GM19351 (cell line): ENCODE measurements around the gene SRGAP3.

ENCODE experiments used
- ATAC-seq: cut with Tn5 transposase; IDR thresholded peaks from one replicate; pipeline ENCODE4 v1.9.1; 2021; ENCODE audit warnings: mild to moderate bottlenecking, moderate library complexity; ENCODE audit not compliant: unreplicated experiment

SRGAP3 gene

DNA sequence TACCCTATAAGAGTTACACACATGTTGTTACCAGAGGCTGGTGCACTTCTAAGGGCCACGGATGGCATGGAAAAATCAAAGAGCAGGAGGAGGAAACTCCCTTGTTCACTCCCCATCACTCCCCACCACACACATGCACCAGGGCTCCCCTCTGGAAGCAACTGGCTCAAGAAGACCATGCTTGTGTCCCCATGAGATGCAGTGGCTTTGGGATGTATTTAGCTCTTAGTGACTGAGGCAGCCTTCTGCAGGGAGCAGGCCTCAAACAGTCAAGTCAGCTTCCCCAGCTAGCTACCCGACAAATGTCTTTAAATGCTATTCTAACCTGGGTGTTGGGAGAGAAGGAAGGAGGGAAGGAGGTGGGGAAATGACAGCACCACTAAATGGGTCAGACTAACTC is 253.2 kb downstream of the SRGAP3 start:
- no peak for ATAC-seq

GRCh38 chr3:8994226-8994625 is 255.2 kb downstream of the SRGAP3 start:
- no peak for ATAC-seq

DNA sequence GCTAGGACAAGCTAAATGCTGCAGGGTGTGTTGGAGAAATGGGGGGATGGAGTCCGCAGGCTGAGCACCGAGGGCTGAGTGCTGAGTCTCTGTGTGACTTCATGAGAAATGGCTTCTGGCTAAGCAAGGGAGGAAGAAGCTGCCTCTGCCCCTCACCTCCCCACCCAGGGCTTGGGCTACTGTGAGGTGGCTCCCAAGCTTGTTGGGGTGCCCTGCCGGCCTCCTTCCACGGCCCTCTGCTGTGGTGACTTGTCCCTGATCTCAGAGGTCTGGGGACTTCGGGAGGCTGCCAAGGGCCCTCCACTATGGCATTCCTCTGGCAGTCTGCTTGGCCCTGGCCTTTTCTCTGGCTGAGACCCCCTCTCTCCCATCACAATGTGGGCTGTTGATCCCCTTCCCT is 256.1 kb downstream of the SRGAP3 start:
- no peak for ATAC-seq

GRCh38 chr3:8992854-8993253 is 256.6 kb downstream of the SRGAP3 start:
- no peak for ATAC-seq

DNA sequence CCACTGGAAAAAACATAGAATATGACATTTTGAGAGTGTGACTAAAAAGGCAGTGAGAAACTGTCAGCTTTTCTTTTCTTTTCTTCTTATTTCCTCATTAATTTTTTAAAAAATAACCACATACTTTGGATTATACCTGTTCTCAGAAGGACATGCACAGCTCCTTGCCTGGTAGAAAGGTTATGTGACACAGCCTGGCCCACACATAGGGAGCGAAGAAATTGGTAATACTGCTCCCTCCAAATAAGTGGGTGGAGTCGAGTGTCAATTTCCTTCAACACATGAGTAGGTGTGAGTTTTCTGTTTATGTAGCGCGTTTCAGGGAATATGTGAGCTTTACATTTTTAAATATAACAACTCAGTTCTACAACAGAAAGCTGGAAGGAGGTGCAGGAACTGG is 257.2 kb downstream of the SRGAP3 start:
- ATAC-seq, result no peak

DNA sequence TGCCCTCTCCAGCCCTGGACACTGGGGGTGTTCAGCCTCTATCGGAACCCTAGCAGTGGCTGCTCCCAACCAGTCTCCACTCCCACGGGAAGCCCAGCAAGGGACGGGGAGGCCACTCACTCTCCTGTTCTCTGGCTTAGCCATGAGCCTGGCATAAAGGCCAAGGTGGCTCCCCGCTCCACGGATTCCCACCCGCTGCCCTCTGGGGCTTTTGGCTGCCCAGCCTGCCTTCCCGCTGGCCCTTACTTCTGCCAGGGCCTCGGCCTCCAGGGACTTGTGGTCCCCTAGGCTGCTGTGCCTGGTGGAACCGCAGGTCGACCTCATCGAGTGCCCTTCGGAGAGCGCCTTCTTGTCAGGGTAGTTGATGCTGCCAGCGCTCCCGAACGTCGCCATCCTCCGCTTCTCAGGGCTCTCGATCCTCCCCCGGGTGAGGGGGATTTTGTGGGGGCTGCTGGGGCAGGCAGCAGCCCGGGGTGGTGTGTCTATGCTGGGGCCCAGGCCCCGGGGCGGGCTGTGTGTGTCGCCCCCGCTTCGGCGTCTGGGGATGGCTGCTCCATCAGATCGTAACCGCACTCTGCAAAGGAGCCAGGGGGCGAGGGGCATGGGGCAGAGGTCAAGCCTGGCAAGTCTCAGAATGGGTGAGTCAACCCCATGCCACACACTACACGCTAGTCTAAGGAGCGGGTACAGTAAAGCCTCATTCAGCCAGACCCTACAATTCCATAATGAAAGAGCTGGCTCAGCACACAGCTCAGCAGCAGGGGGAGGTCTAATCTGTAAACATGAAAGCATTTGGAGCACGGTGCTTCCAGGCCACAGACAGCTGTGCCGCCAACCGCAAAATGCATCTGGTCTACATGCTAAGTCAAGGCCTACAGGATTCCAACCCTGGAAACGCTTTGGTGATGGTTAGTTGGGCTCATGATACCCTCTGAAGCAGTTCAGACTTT is 258.9 kb downstream of the SRGAP3 start:
- no peak for ATAC-seq

DNA sequence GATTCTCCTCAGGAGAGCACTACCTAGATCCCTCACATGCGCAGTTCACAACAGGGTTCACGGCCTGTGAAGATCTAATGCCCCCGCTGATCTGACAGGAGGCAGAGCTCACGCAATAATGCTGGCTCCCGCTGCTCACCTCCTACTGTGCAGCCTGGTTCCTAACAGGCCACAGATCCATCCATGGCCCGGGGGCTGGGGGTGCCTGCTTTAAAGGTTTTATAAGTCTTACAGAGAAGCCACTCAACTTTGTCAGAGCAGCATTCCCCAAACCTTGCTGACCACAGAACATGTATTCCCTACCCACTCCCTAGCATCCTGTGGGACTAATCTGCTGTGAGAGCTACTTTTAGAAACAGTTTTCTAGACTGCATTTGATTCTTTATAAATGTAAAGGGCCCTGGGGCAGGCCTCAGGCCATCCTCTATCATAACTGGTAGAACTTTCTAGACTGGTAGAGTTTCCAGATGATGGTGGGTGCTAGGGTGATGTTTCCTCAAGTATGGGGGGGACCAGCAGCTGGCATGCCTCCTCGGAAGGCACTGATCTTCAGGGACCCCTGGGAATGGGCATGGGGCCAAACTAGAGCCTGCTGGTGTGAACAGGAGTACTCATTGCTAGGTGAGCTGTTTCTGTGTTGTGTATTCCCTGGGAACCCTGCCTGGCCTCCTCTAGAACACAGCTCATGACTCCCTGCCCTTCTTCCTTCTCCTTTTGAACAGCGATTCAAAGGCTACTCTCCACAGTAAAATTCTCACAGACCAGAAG is 260.5 kb downstream of the SRGAP3 start:
- ATAC-seq, result no peak

- ATAC-seq, result no peak
Observed at GRCh38 chr3:8988384-8988655, 261.1 kb downstream of the SRGAP3 start.

- ATAC-seq, result peak; percentile 92
Observed at GRCh38 chr3:8987645-8988383, 261.6 kb downstream of the SRGAP3 start.

DNA sequence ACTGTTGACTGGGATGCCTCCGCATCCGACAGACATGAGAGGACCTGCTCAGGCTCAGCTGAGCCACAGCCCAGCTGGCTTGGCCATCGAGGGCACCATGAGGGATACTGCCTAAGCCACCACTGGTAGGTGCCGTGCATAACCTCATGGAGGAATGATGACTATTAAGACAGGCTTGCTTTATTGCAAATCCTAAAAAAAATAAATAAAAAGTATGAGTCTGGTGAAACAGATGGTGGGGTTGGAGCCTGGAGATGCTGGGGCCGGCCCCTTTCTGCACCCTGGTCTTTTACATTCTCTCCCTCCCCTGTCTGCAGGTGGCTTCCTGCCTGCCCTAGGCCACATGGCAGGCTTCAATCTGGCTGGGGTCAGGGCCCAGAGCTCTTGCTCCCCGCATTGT is 262.2 kb downstream of the SRGAP3 start:
- ATAC-seq, result no peak

GRCh38 chr3:8986741-8987140 is 262.7 kb downstream of the SRGAP3 start:
- no peak for ATAC-seq

- no peak for ATAC-seq
Observed at GRCh38 chr3:8985876-8986275, 263.6 kb downstream of the SRGAP3 start.

DNA sequence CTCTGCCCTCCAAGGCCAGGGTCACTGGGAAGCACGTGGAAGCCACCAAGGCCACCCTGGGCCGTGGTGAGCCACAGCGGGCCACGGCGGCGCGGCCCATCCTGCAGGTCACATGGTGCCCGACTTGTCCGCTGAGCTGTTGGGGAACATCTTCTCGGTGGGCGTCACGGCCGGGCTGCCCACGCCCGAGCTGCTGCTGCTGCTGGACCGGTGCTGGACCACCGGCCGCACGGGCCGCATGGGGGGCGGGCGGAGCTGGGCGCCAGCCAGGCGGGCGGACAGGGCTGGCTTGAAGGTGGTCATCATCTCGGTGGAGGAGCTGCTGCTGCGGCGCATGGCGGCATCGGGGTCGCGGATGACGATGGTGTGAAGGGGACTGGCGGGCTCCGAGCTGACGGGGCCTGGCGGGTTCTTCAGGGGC is 264.0 kb downstream of the SRGAP3 start:
- no peak for ATAC-seq

DNA sequence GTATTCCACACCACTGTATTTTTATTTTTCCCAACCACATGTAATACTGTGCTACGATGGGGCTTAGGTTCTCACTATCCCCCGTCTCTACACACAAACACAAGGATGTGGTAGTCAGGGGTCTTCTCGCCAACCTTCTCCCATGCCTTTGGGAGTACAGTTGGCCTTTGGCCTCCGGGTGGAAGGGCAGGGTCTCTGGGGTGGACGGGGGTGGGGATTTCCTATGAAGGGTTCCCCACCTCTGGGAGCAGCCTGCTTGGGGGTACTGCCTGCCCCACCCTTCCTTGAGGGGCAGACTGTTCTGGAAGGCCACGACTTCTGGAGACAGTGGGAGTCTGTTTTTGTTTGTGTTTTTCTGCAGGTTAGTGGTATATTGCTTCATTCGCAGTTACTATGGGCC is 264.9 kb downstream of the SRGAP3 start:
- no peak for ATAC-seq

DNA sequence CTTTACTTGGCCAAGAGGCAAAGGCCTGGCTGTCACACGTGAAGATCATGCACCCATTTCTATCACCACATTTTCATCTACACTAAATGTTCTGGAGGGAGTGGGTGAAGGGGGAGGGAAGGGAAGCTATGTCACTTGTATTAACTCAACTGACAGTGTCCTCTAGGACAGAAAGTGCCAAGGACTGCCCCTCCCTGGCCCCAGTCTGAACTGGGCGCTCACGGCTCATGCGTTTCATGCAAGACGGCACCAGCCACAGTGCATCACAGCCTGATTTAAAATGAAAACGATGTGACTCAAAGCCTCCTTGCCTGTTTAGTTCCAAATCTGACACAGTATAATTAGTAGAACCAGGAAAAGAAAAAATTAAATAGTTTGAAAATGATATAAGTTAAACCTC is 265.4 kb downstream of the SRGAP3 start:
- ATAC-seq, result no peak

DNA sequence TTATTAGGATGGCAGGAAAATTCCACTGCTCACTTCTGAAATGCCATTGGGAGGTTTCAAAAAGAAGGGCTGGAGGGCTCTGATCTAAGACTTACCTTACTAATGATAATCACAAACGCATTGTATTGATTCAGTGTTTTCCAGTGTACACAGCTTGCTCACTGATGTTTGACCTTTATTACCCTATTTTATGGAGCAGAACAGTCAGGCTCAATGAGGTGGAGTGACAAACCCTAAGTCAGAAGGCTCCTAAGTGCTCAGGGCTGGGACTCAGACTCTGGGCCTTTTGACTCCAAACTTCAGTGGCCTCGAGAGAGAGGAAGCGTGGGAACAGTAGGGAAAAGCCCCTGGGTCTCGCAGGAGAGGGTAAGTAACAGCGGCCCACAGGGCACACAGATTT is 265.9 kb downstream of the SRGAP3 start:
- no peak for ATAC-seq

DNA sequence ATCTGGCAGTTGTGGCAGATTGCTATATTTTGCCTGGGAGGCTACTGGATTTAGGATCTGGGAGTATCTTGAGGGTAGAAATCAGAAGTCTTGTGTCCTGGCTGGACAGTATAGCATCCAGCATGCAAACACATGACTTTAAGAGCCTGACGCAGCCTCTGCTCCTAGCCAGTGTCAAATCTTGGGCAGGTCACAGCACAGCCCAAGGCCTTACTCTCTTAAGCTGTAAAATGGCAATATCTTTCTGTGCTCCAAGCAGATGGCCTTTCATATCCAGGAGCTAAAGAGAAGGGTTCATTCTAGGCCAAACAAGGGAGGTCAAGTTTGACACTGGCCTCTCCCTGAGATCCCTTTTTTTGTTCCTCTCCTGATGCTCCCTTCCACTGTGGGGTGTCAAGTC is 266.4 kb downstream of the SRGAP3 start:
- ATAC-seq, result no peak

DNA sequence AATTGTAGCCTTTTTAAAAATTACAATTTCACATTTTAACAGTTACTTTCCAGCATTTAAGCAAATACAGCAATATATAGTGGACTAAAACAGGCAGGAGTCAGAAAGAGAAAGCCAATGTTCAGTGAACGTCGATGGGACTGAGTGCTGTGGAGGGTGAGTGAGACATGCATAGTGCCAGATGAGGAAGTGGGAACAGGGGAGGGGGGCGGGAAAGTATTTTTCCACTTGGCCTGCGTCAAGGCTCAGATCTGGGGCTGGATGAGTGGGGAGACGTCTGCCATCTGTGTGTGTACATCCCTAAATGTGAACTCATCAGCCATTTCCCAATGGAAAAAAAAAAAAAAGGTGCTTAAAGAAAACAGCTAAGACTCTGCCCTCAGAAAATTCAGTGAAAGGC is 266.9 kb downstream of the SRGAP3 start:
- no peak for ATAC-seq

DNA sequence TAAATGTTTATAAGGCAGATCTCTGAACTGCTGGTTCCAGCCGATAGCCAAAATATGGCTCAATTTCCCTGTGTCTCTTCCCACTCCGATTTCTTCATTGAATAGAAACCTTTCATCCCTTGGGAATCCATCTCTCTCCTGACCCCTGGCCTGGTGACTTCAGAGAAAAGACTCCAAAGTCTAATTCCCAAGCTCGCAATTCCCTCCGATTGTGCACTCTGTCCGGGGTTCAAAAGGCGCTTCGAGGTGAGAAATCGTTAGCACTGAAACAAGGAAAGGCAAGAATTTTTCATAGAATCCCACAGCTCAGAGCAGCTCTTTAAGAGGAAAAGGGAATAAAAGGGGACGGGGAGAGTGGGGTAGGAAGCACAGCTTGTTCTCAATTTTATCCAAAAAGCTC is 267.7 kb downstream of the SRGAP3 start:
- ATAC-seq, result no peak

DNA sequence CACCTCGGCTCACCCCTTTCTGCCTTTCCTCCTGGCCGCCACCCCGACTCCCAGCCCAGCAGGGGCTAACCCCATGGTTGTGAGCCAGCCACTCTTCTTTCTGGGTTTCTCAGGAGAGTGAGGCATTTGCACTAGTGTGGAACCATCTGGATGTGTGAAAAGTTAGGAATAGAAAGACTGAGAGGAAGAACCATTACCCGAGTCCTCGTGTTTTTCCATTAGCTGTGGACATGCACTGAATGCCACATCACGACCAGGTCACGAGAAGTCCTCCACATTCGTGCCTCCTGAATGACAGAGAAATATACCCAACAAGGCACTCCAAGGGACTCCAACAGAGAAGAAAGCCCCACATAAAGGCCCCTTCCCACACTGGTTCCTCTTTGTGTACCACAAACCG is 268.1 kb downstream of the SRGAP3 start:
- no peak for ATAC-seq

- no peak for ATAC-seq
Observed at GRCh38 chr3:8980756-8981257, 268.6 kb downstream of the SRGAP3 start.
